HepG2 (cell line): Measurements from ENCODE around the gene CTRL. TPM values are rescaled to one million over a fixed set of nuclear protein-coding genes. Genes with fewer than 3 reads are reported as not detected.

ENCODE experiments used
- FOXP4 ChIP-seq: sonication (generic); formaldehyde crosslinking; IDR thresholded peaks from 2 replicates; pipeline ENCODE4 v1.4.0; 2020; ENCODE audit warnings: missing genetic modification reagents
- ISX ChIP-seq: sonication (generic); formaldehyde crosslinking; conservative IDR thresholded peaks from 2 replicates; pipeline ENCODE4 v1.5.0; 2020; ENCODE audit warnings: missing genetic modification reagents
- PRPF4 ChIP-seq: fragments of 200-400 bp; formaldehyde crosslinking; IDR thresholded peaks from 2 replicates; pipeline ENCODE4 v1.6.1; 2016; ENCODE audit warnings: low read length, low read depth; ENCODE audit not compliant: poor library complexity, severe bottlenecking
- RFX3 ChIP-seq: IDR thresholded peaks from 2 replicates; pipeline ENCODE4 v1.6.1; 2016; ENCODE audit warnings: missing biosample characterization, missing genetic modification reagents
- SCMH1 ChIP-seq: sonication (generic); formaldehyde crosslinking; IDR thresholded peaks from 2 replicates; pipeline ENCODE4 v1.9.0; 2021; ENCODE audit warnings: missing genetic modification reagents, mild to moderate bottlenecking, borderline replicate concordance
- SUZ12 ChIP-seq: fragments of 150-350 bp; IDR thresholded peaks from 2 replicates; pipeline ENCODE4 v1.6.1; 2014; ENCODE audit warnings: low read depth, low read length
- TEAD3 ChIP-seq: optimal IDR thresholded peaks from 2 replicates; pipeline ENCODE3; 2016; ENCODE audit warnings: borderline replicate concordance
- TRIM24 ChIP-seq: sonication (generic); formaldehyde crosslinking; IDR thresholded peaks from 2 replicates; pipeline ENCODE4 v1.8.0; 2022; ENCODE audit warnings: mild to moderate bottlenecking, missing genetic modification reagents
- U2AF2 ChIP-seq: fragments of 200-400 bp; formaldehyde crosslinking; IDR thresholded peaks from 2 replicates; pipeline ENCODE4 v1.6.1; 2017; ENCODE audit warnings: low read depth, mild to moderate bottlenecking, low read length
- ZBTB8A ChIP-seq: sonication (generic); formaldehyde crosslinking; IDR thresholded peaks from 2 replicates; pipeline ENCODE4 v1.4.0; 2020; ENCODE audit warnings: mild to moderate bottlenecking, low read depth, missing genetic modification reagents, borderline replicate concordance
- ZMAT5 ChIP-seq: sonication (generic); formaldehyde crosslinking; IDR thresholded peaks from 2 replicates; pipeline ENCODE4 v1.5.0; 2020; ENCODE audit warnings: mild to moderate bottlenecking, low read depth, missing genetic modification reagents, borderline replicate concordance
- ZNF124 ChIP-seq: sonication (generic); formaldehyde crosslinking; IDR thresholded peaks from 2 replicates; pipeline ENCODE4 v1.4.0; 2020; ENCODE audit warnings: missing genetic modification reagents
- ZNF142 ChIP-seq: sonication (generic); formaldehyde crosslinking; IDR thresholded peaks from 2 replicates; pipeline ENCODE4 v1.4.0; 2020; ENCODE audit warnings: missing genetic modification reagents
- ZNF546 ChIP-seq: sonication (generic); formaldehyde crosslinking; conservative IDR thresholded peaks from 2 replicates; pipeline ENCODE4 v1.8.1; 2023; ENCODE audit warnings: mild to moderate bottlenecking, missing genetic modification reagents
- ZNF550 ChIP-seq: sonication (generic); formaldehyde crosslinking; IDR thresholded peaks from 2 replicates; pipeline ENCODE4 v1.4.0; 2020; ENCODE audit warnings: mild to moderate bottlenecking, missing genetic modification reagents, borderline replicate concordance
- ZNF557 ChIP-seq: sonication (generic); formaldehyde crosslinking; IDR thresholded peaks from 2 replicates; pipeline ENCODE4 v1.4.0; 2020; ENCODE audit warnings: missing genetic modification reagents
- ZNF740 ChIP-seq: sonication (generic); formaldehyde crosslinking; IDR thresholded peaks from 2 replicates; pipeline ENCODE4 v1.4.0; 2020; ENCODE audit warnings: missing genetic modification reagents
- ZNF766 ChIP-seq: sonication (generic); formaldehyde crosslinking; IDR thresholded peaks from 2 replicates; pipeline ENCODE4 v1.5.0; 2020; ENCODE audit warnings: missing genetic modification reagents, borderline replicate concordance
- ZSCAN5A ChIP-seq: sonication (generic); formaldehyde crosslinking; IDR thresholded peaks from 2 replicates; pipeline ENCODE4 v1.8.0; 2022; ENCODE audit warnings: mild to moderate bottlenecking, missing genetic modification reagents, borderline replicate concordance
- polyA plus RNA-seq, 8 experiments: library from polyadenylated mRNA; depleted of rRNA in 3 of 8; stranded (reverse) in 7 of 8; unstranded in 1 of 8; fragments of >200 nt; fragmentation: Illumina TruSeq in 4 of 8; extraction: Trizol in 4 of 8; gene quantifications; 2 replicates each; pipeline versions ENCODE4 v1.2.1 to v1.2.3, GENCODE V29; 2011 to 2016; ENCODE audit warnings: low read depth in 4 of 8, missing spikeins in 1 of 8, mixed read lengths in 1 of 8; ENCODE audit not compliant: insufficient read depth in 1 of 8
- total RNA-seq, 5 experiments: library from RNA; depleted of rRNA; stranded (reverse); fragments of >200 nt; fragmentation: Illumina TruSeq; extraction: Trizol; gene quantifications; 2 replicates each; pipeline ENCODE4 v1.2.3, GENCODE V29; 2016; ENCODE audit warnings: low read depth in 1 of 5

Gene CTRL
- total and polyA plus RNA-seq, 2 of the 13 experiments (the other 11 are each of a cell fraction or from before 2014, with no cell fraction given): 1.9 to 2.7 TPM

DNA sequence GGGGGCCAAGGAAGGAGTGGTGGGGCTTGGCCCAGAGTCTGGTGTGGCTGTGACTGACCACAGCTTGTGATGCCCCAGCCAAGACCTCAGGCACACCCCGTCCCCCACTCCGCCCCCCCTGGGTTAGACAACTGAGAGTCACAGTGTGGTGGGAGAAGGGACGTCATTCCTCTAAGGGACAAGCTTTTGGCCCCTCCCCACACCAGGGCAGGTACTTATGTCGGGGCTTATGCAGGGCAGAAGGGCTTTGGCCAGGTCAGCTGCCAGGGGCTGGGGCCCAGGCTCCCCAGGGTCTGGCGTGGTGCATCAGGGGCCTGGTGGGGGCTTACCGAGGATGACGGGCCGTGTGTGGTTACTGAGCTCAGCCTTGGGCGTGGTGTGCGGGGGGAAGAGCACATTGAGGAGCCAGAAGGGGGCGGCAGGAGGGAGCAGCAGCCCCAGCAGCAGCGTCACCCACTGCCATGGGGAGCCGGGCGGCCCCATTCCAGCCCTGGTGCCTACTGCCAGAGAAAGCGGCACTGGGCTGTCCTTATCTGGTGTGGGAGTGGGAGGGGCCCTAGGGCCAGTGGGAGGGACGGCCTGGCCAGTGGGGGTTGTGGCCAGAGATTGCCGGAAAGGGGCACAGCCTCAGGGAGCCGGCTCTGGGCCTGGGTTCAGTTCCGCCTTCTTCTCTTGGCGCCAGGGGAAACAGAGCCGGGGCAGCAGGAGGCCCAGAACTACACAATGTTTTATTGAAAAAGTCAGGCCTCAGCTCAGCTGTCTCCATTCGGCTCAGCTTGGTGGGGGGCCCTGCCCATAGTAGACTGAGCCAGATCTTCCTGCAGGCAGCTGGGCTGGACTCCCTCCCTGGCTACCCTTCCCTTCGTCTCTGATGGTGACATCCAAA is 12.2 kb upstream of the CTRL start, which contains the start of gene LCAT (continued):
- TF ChIP-seq FOXP4 (CRISPR knock-in tag) (no peak), PRPF4 (no peak), TEAD3 (CRISPR knock-in tag) (peak; percentile 69), ZNF546 (CRISPR knock-in tag) (0 out of 2 replicates have a peak, but pooled peaks have one; percentile 26), ZNF142 (CRISPR knock-in tag) (no peak), ZMAT5 (CRISPR knock-in tag) (no peak), RFX3 (CRISPR knock-in tag) (no peak), SCMH1 (CRISPR knock-in tag) (no peak), ZNF740 (CRISPR knock-in tag) (no peak), ZNF124 (CRISPR knock-in tag) (no peak; the same call in 1 of the 2 replicates), ISX (CRISPR knock-in tag) (no peak), ZBTB8A (CRISPR knock-in tag) (no peak), TRIM24 (CRISPR knock-in tag) (no peak), ZNF550 (CRISPR knock-in tag) (no peak), ZNF766 (CRISPR knock-in tag) (no peak; the same call in 1 of the 2 replicates), SUZ12 (no peak), ZNF557 (CRISPR knock-in tag) (no peak), ZSCAN5A (CRISPR knock-in tag) (peak; percentile 68; the same call in 1 of the 2 replicates), U2AF2 (0 out of 2 replicates have a peak, but pooled peaks have one; percentile 23)
